VCaP (cell line): ENCODE measurements around the gene SGMS2.
"Not testable (repeated sequence)": the region's sequence is repeated elsewhere in the genome, so short reads cannot be mapped to it uniquely, and the experiment has no call there.

Source experiments
- H3K27ac ChIP-seq: fragments of 450-650 bp; 2 replicates; pipeline ENCODE4 v1.5.1; 2017
- TF ChIP-seq, protein P1 (sequence below): fragments of 450-650 bp; conservative IDR thresholded peaks from 2 replicates; pipeline ENCODE4 v1.5.1; 2017; ENCODE audit warnings: mild to moderate bottlenecking, moderate library complexity

SGMS2 gene

DNA sequence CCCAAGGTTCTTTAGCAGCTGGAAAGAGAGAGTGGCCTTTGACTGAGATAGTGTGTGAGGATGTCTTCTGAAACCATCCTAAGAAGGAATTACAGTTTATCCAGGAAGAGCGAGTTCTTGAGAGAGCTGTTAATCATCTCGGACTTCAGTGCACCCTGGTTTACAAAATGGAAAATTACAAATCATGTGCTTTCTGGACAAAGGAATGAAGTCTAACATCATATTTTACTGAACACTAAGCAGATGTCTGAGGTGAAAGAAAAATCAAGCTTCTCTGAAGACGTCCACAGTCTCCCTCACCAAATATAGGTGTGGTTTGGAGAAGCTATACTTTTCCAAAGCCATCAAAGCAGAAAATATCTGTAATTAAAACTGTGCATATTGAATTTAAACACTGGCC is 75.8 kb downstream of the SGMS2 start:
- TF ChIP-seq, protein P1, sequence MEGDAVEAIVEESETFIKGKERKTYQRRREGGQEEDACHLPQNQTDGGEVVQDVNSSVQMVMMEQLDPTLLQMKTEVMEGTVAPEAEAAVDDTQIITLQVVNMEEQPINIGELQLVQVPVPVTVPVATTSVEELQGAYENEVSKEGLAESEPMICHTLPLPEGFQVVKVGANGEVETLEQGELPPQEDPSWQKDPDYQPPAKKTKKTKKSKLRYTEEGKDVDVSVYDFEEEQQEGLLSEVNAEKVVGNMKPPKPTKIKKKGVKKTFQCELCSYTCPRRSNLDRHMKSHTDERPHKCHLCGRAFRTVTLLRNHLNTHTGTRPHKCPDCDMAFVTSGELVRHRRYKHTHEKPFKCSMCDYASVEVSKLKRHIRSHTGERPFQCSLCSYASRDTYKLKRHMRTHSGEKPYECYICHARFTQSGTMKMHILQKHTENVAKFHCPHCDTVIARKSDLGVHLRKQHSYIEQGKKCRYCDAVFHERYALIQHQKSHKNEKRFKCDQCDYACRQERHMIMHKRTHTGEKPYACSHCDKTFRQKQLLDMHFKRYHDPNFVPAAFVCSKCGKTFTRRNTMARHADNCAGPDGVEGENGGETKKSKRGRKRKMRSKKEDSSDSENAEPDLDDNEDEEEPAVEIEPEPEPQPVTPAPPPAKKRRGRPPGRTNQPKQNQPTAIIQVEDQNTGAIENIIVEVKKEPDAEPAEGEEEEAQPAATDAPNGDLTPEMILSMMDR: no peak
- H3K27ac ChIP-seq: no peak overlapping the region

DNA sequence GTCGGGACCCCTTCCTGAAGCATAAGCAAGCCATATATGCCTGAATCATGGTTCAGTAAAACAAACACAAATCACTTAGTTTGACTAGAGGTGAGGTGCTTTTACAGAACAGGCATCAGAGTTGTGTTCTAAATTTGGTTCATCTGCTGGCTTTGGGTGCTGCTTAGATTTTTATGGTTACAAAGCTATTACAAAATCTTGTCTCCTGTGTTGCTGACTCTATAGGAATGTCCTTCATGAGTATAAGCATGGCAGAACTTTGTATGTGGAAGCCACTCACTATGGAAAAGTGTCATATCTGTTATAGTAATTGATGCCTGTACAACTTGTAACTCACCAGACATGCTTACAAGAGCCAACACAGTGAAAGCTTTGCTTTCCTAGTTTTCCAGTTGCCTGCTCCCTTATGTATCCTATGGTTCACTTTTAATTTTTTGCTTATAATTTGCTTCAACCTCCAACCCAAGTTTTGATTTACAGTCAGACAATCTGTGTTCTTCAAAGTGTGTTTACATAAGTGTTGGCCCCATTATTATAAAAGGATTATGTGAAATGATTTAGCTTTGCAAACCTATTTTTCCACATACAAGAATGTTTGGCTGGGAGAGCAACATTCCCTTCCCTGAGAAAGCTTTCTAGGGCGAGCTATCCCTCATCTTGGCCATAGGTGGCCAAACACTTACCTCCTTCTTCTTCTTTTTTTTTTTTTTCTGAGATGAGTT is 76.6 kb downstream of the SGMS2 start:
- TF ChIP-seq, protein P1: no peak
- no peak overlapping the region for H3K27ac ChIP-seq

DNA sequence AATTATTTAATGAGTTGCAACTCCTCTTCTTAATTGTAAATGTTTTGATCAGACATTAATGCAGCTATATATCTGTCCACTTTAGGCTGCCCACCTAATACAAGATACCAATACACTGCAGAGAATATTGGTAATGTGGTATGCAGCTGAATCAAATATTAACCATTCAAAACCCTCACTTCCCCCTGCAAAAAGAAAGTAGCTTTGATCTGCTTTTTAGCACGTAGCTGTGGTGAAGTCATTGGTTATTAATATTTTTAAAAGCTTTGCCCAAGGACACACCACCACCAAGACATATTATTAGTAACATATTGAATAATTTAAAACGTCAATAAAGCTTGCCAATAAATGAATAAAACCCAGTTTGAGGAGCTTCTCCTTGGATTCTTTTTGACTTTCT is 78.0 kb downstream of the SGMS2 start:
- TF ChIP-seq, protein P1: no peak
- H3K27ac ChIP-seq: no peak overlapping the region

DNA sequence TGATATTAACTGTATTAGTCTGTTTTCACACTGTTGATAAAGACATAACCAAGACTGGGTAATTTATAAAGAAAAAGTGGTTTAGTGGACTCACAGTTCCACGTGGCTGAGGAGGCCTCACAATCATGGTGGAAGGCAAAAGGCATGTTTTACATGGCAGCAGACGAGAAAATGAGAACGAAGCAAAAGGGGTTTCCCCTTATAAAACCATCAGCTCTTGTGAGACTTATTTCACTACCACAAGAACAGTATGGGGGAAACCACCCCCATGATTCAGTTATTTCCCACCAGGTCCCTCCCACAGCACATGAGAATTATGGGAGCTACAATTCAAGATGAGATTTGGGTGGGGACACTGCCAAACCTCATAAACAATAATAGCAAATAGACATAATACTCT is 80.3 kb downstream of the SGMS2 start:
- H3K27ac ChIP-seq: not testable (repeated sequence)

DNA sequence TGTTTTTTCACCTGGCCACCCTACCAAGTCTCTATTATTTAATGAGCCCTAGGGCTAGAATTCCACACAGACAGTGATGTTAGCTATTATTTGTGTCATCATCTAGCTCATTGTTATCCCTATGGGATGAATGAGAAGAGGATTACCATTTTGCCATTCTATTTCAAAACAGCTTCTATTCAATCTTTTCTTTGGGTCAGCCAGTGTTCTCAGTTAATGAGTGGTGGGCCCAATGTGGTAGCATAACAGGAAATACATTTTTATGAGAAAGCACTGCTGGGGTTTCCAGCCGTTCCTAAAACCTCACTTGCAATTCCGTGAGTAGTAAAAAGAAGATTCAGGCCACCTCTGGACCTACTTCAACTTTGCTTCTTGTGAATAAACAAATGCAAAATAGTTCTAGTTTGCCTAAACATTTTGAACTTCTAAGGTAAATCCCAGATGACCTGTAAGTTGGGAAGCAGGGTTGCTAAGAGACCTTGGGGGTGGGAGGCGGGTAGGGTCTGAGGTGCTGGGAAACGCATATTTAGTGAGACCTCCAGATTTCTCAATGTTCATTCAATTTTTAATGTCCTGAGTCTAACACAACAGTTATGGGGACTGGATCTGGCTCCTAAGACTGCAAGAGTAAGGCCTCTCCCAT is 81.8 kb downstream of the SGMS2 start:
- TF ChIP-seq, protein P1: no peak
- H3K27ac ChIP-seq: no peak overlapping the region

DNA sequence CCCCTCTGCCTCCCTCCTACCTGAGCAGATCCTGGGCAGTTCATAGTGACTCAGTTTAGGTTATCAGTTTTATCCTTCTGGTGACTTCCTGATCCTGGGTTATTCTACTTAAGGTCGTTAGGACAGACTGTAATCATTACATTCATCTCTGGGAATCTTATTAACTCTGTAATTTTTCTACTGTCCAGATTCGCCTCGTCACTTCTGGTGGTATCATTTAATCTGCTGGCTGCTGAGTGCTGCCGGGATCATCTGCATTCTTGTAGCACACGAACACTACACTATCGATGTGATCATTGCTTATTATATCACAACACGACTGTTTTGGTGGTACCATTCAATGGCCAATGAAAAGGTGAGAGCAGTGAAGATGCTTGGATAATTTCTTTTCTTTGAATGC is 83.6 kb downstream of the SGMS2 start:
- TF ChIP-seq, protein P1: no peak
- no peak overlapping the region for H3K27ac ChIP-seq

DNA sequence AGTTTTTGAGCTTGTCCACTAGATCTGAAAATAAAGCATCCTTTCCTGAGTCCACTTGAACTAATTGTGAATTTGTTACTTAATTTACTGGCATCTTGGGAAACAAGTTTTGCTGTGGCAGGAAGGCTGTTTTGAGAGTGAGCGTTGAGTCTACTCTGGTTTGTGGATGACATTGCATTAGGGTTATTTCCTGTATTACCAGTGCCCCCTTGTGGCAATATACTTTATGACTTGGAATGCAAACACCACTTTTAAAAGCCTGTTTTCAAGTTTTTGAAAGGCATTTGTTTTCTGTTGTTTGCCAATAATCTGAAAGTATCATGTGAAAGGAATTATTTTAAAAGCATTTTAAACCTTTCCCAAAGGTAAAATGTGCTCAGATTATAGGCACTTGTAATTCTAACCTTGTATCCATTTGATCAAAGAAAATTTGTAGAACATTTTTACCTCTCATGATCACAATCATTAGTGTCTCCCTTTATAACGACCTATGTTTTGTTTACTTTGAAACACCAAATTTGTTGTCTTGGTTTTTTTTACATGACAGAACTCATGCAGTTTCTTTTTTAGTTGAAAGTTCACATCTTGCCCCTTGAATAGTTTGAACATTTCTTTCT is 88.7 kb downstream of the SGMS2 start:
- TF ChIP-seq, protein P1: peak; percentile 83
- no peak overlapping the region; the same call in 1 of the 2 replicates for H3K27ac ChIP-seq

DNA sequence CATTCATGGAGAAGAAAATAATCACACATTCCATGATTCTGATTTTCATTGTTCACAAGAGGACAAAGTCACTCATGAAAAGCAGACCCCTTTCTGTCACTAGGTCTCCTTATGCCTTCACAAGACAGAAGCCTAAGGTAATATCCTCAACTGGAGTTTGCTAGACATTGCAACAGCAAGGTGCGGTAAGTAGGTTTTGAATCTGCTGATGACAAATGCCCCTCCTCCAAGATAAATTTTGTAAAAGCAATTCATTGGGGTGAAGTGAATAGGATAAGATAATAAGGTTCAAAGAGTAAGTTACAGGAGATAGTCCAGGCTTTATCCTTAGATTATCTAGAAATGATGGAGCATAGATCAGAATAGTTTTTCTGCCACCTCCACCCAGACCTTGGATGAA is 90.5 kb downstream of the SGMS2 start:
- H3K27ac ChIP-seq: no peak overlapping the region
- TF ChIP-seq, protein P1: no peak
